ENCODE measurements around the gene PTPRM. TPM values are rescaled to one million over a fixed set of nuclear protein-coding genes. Genes with fewer than 3 reads are reported as not detected.

PTPRM gene
- total RNA-seq, 1 donor from 2014 or later: 65.5 TPM

DNA sequence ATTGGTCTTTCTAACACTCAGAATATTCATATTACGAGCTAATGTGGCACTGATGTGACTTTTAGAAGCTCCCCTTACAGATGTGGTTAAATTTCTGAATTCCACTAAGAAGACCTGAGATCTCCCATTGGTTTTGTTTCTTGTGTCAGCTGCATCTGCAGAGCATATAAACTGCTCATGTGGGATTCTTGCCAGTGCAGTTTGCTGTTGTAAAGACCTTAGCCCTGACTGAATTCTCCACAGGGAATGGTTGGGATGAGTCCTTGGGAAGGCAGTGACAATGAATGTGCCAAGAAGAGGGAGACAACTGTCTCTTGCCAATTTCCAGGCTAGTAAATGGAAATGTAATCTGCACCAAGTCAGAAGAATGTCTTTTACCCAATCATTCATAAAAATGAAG is 94.1 kb downstream of the PTPRM start:
- TF ChIP-seq, protein P1, sequence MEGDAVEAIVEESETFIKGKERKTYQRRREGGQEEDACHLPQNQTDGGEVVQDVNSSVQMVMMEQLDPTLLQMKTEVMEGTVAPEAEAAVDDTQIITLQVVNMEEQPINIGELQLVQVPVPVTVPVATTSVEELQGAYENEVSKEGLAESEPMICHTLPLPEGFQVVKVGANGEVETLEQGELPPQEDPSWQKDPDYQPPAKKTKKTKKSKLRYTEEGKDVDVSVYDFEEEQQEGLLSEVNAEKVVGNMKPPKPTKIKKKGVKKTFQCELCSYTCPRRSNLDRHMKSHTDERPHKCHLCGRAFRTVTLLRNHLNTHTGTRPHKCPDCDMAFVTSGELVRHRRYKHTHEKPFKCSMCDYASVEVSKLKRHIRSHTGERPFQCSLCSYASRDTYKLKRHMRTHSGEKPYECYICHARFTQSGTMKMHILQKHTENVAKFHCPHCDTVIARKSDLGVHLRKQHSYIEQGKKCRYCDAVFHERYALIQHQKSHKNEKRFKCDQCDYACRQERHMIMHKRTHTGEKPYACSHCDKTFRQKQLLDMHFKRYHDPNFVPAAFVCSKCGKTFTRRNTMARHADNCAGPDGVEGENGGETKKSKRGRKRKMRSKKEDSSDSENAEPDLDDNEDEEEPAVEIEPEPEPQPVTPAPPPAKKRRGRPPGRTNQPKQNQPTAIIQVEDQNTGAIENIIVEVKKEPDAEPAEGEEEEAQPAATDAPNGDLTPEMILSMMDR (IDR thresholded peaks at IDR 0.05; ENCODE audit: insufficient read depth, low read length, poor library complexity, severe bottlenecking): no peak
- no peaks in the 10 kb centered on the region for H3K36me3 ChIP-seq (ENCODE audit: control insufficient read depth, insufficient read depth, low read length)
- no peaks in the 10 kb centered on the region for H3K27me3 ChIP-seq (ENCODE audit: control insufficient read depth, insufficient read depth, low read length)
- no peak for DNase-seq (ENCODE audit: low read depth)
- H3K4me3 ChIP-seq (ENCODE audit: low read depth, low read length): no peak overlapping the region

DNA sequence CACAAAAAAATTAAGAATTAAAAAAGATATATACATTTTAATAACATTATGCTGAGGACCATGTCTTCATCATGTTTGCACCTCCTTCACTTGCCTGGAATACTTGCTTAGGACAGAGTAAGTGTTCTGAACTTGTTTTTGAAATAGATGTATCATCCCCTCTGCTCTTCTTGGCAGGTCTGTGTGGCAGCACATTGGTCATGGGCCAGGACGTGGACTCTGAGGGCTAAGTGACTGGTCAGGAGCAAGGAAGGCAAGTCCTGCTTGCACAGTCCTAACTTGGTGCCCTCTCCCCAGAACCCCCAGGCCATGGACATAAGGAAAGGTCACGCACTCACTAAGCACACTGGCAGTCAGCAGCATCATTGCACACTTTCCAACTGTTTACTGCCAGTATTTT is 95.8 kb downstream of the PTPRM start:
- no peaks in the 10 kb centered on the region for H3K36me3 ChIP-seq (ENCODE audit: control insufficient read depth, insufficient read depth, low read length)
- DNase-seq (ENCODE audit: low read depth): no peak
- no peak overlapping the region for H3K4me3 ChIP-seq (ENCODE audit: low read depth, low read length)
- TF ChIP-seq, protein P1 (IDR thresholded peaks at IDR 0.05; ENCODE audit: insufficient read depth, low read length, poor library complexity, severe bottlenecking): no peak
- no peaks in the 10 kb centered on the region for H3K27me3 ChIP-seq (ENCODE audit: control insufficient read depth, insufficient read depth, low read length)

DNA sequence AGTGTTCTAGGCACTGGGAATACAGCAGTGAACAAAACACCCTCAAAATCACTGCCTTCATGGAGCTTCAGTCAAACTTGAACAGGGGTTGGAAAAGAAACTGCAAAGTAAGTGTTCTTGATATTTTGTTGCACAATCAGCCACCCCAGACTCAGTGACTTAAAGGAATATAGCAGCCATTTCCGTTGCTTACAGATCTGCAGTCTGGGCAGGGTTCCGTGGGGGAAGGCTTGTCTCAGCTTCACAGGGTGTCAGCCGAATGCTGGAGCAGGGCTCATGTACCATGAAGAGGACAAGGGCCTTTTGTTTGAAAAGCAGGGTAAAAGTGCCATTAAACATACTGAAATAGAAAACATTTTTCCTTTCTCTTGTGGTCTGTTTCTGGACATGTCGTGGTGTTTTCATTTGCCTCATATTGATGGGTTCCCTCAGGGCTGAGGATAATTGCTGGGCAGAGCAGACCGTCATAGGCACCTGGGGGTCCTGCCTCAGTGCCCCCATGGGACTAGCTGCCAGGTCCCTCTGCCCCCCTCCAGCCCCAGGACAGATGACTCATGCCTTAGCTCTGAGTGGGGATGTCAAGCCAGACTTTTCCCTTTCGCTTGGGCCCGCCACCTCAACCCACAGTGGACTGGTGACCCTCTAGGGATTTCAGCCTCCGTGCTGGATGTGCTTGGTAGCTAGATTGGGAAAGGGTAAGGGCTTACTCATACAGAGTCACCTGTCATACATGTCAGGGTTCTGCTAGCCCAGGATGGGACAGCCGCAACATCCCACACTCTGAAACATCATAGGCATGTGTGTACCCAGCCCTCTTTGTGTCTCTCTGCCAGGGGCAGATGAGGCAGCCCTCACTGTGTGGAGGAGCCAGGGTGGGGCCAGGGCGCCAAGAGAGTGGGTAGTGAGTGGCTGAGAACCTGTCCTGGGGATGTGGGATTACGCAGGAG is 96.5 kb downstream of the PTPRM start:
- Histone ChIP-seq H3K4me3 (ENCODE audit: low read depth, low read length) (no peak overlapping the region), H3K36me3 (ENCODE audit: control insufficient read depth, insufficient read depth, low read length) (no peaks in the 10 kb centered on the region), H3K27me3 (ENCODE audit: control insufficient read depth, insufficient read depth, low read length) (no peaks in the 10 kb centered on the region)
- TF ChIP-seq, protein P1 (IDR thresholded peaks at IDR 0.05; ENCODE audit: insufficient read depth, low read length, poor library complexity, severe bottlenecking): no peak
- no peak for DNase-seq (ENCODE audit: low read depth)

DNA sequence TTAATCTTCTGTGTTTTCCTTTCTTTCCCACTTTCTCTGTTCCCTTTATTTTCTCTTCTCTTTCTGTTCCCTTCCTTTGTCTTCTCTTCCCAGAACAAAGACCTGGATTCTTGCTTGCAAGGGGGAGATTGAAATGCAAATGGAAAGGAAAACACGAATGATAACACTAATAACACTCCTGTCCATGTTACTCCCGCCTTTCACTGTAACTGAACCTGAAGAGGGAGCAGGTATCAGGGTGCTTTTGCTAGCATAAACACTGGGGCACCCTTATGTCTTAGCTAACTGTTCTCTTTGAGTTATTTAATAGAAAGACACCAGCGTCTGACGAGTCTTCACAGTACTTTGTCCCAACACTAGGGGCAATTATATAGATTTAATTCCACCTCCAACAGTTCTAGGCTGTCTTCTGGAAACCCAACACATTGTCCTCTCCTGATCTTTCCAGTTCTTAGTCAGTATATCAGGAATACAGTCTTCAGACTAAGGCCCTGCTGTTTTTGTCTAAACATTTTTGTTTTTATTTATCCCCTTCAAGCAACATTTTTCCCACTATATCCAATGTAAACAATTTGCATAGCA is 99.2 kb downstream of the PTPRM start:
- no peaks in the 10 kb centered on the region for H3K36me3 ChIP-seq (ENCODE audit: control insufficient read depth, insufficient read depth, low read length)

DNA sequence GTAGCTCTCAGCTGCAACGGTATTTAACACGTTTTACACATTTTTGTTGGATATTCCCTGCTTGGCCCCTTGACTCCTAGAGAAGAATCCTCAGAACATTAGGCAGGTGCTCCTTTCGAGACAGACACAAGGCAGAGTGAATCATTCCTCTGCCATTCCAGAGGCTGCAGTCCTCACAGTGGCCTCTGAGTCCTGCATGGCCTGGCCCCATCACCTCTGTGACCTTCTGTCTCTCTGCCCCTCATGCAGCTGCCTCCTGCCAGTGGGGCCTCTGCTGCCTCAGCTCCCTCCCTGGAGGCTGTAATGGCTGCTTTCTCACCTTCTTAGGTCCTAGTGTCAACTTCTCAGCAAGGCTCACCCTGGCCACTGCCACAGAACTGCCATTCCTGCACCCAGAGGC is 101.3 kb downstream of the PTPRM start:
- Histone ChIP-seq H3K27me3 (ENCODE audit: control insufficient read depth, insufficient read depth, low read length) (no peaks in the 10 kb centered on the region), H3K36me3 (ENCODE audit: control insufficient read depth, insufficient read depth, low read length) (no peaks in the 10 kb centered on the region), H3K4me3 (ENCODE audit: low read depth, low read length) (no peak overlapping the region)
- TF ChIP-seq, protein P1 (IDR thresholded peaks at IDR 0.05; ENCODE audit: insufficient read depth, low read length, poor library complexity, severe bottlenecking): no peak
- no peak for DNase-seq (ENCODE audit: low read depth)

More for the DNA sequence above, 99.2 kb downstream of the PTPRM start:
- H3K27me3 ChIP-seq (ENCODE audit: control insufficient read depth, insufficient read depth, low read length): no peaks in the 10 kb centered on the region
- no peak for DNase-seq (ENCODE audit: low read depth)
- no peak overlapping the region for H3K4me3 ChIP-seq (ENCODE audit: low read depth, low read length)
- TF ChIP-seq, protein P1 (IDR thresholded peaks at IDR 0.05; ENCODE audit: insufficient read depth, low read length, poor library complexity, severe bottlenecking): no peak
